ENCODE data around the gene RHOB.

The RHOB gene

GRCh38 chr2:20449501-20450200, 2.8 kb downstream of the RHOB start:
- peaks cover 9 to 16% of the 10 kb centered on the region in 2 donors for H3K27me3 Mint-ChIP-seq

DNA sequence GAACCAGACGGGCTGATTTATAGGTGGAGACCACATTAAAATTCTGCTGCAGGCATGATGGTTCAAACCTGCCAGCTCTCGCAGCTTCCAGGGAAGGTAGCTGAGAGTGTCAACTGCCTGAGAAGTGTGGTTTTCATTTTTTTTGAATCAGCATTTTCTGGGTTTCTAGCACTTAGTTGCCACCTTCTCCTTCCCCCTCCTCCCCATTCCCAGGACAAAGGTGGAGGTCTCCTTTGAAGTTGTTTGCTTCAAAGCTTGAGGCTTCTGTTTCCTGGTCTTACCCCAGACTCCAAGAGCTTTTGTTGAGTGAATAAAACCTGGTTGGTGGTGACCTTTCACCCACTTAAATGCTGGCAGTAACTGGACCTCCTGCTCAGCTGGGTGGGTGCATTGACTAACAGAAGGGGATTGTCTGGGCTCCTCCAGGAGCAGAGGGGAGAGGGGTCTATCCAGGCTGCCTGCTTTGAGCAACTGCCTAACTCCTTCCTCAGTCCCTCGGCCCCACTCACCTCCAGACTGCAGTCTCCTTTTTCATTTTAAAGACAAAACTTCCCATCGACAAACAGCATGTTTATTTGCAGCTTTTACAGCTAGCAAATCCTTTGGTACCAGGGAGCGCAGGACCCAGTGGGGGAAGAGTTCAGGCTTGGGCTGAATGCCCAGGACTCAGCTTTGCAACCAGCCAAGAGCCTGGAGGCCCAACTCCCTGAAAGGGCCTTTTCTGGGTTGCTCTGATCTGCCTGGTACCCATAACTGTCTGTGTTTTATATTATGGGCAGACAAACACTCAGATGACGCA, 3.5 kb downstream of the RHOB start:
- no peak overlapping the region for H3K27ac Mint-ChIP-seq

More at GRCh38 chr2:20449501-20450200, 2.8 kb downstream of the RHOB start:
- DNase-seq (no peak), ATAC-seq (replicated peaks) (no peak)
- H3K27ac Mint-ChIP-seq, result no peak overlapping the region
- no peak overlapping the region for H3K4me3 Mint-ChIP-seq
- H3K4me1 Mint-ChIP-seq, result peaks cover 13 to 14% of the 10 kb centered on the region in 2 donors
- H3K9me3 Mint-ChIP-seq, result no peaks in the 10 kb centered on the region
- H3K36me3 Mint-ChIP-seq, result peaks cover 0 to 8% of the 10 kb centered on the region in 2 donors

DNA sequence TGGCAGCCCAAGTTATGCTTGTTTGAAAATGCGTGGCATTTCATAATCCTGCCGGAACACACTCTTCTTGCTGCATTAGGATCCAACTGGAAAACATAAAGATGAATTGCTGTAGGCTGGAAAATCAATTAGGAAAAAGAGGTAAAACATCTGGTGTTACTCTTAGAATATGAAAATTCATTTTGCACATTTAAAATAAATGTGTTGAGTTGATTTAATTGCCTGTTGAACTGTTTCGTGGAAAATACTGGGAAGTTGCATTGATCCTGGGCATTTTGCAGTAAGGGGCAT, 4.1 kb downstream of the RHOB start:
- Mint-ChIP-seq H3K4me1 (peaks cover 10 to 14% of the 10 kb centered on the region in 2 donors), H3K27ac (no peak overlapping the region), H3K36me3 (peaks cover 0 to 8% of the 10 kb centered on the region in 2 donors), H3K27me3 (peaks cover 10 to 16% of the 10 kb centered on the region in 2 donors), H3K9me3 (no peaks in the 10 kb centered on the region), H3K4me3 (no peak overlapping the region)
- DNase-seq (no peak), ATAC-seq (replicated peaks) (no peak)

More for the DNA sequence above, 3.5 kb downstream of the RHOB start:
- Mint-ChIP-seq H3K27me3 (peaks cover 9 to 12% of the 10 kb centered on the region in 2 donors), H3K36me3 (peaks cover 0 to 8% of the 10 kb centered on the region in 2 donors), H3K9me3 (no peaks in the 10 kb centered on the region), H3K4me3 (no peak overlapping the region), H3K4me1 (peaks cover 13 to 14% of the 10 kb centered on the region in 2 donors)
- no peak for ATAC-seq (replicated peaks)
- DNase-seq, result no peak

DNA sequence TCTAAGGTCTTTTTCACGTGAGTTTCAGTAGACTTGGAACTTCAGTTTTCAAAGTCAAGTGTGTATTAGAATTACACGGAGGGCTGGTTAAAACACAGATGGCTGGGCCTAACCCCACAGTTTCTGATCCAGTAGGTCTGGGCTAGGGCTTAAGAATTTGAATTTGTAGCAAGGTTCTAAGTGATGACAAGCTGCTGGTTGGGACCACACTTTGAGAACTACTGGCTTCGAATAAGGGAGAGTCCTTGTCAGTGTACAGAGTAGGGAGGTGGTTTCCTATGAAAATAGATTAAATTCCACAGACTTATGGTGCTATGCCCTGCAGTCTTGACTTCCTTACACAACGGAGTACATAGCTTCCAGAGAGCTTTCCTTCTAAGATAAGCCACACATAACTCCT, 4.5 kb downstream of the RHOB start:
- Mint-ChIP-seq H3K27me3 (peaks cover 10 to 16% of the 10 kb centered on the region in 2 donors), H3K27ac (no peak overlapping the region), H3K9me3 (no peaks in the 10 kb centered on the region), H3K4me1 (peaks cover 9 to 14% of the 10 kb centered on the region in 2 donors), H3K4me3 (no peak overlapping the region), H3K36me3 (peaks cover 0 to 8% of the 10 kb centered on the region in 2 donors)
- DNase-seq (no peak), ATAC-seq (replicated peaks) (no peak)

- DNase-seq, result no peak
- Mint-ChIP-seq H3K4me1 (peaks cover 9 to 17% of the 10 kb centered on the region in 2 donors), H3K27ac (no peak overlapping the region), H3K27me3 (peaks cover 14 to 16% of the 10 kb centered on the region in 2 donors), H3K9me3 (no peaks in the 10 kb centered on the region), H3K36me3 (peaks cover 0 to 8% of the 10 kb centered on the region in 2 donors), H3K4me3 (no peak overlapping the region)
- no peak for ATAC-seq (replicated peaks)
Observed at GRCh38 chr2:20451761-20452499, 5.1 kb downstream of the RHOB start.

- Mint-ChIP-seq H3K4me3 (no peak overlapping the region), H3K27ac (no peak overlapping the region), H3K27me3 (peaks cover 16 to 17% of the 10 kb centered on the region in 2 donors), H3K4me1 (peaks cover 9 to 22% of the 10 kb centered on the region in 2 donors), H3K9me3 (no peaks in the 10 kb centered on the region), H3K36me3 (peaks cover 0 to 8% of the 10 kb centered on the region in 2 donors)
- DNase-seq, result no peak
- no peak for ATAC-seq (replicated peaks)
Observed at GRCh38 chr2:20452551-20452950, 5.7 kb downstream of the RHOB start.

DNA sequence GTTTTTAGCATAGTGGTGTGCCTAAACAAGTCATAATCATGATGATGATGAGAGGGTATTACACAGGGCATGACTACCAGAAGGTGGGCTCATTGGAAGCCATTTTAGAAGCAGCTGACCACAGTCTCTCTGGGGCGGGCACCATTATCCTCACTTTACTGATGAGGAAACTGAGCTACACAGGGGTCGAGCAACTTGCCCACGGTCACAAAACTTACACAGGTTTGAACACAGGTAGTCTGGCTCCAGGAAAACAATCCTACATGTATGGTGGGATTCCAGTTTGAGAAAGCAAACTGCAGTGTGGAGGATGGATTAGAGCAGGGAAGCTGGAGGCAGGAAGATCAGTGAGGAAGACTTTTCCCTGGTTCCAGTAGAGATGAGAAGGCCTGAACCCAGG, 6.2 kb downstream of the RHOB start:
- Mint-ChIP-seq H3K4me1 (peaks cover 5 to 17% of the 10 kb centered on the region in 2 donors), H3K27ac (no peak overlapping the region), H3K9me3 (no peaks in the 10 kb centered on the region), H3K36me3 (peaks cover 0 to 6% of the 10 kb centered on the region in 2 donors), H3K4me3 (no peak overlapping the region), H3K27me3 (peaks cover 16 to 17% of the 10 kb centered on the region in 2 donors)
- DNase-seq (no peak), ATAC-seq (replicated peaks) (no peak)

DNA sequence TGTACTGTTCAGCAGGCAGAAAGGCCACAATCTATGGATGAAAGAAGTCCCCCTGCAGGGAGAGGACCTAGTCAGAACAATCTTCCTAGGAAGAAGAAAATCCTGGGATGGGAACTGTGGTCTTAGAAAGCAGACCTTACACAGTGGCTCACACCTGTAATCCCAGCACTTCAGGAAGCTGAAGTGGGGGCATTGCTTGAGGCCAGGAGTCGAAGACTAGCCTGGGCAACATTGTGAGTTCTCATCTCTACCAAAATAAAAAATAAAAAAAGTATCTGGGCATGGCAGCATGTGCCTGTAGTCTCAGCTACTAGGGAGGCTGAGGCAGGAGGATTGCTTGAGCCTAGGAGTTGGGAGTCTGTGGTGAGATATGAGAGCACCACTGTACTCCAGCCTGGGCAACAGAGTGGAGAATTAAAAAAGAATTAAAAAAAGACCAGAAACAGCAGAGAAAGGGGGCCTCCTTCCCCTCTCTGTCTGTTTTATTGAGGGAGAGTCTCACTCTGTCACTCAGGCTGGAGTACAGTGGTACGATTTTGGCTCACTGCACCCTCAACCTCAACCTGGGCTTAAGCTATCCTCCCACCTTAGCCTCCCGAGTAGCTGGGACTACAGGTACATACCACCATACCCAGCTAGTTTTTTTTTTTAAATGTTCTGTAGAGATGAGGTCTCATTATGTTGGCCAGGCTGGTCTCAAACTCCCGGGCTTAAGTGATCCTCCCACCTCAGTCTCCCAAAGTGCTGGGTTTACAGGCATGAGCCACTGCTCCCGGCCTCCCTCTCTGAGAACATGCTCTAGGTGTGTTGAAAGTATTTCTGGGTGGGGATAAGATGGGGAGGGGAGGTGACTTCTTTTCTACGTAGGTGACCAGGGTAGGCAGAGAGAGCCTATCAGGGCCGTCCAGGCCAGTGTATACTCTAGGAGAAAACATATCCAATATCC, 7.4 kb downstream of the RHOB start:
- Mint-ChIP-seq H3K9me3 (no peaks in the 10 kb centered on the region), H3K27ac (no peak overlapping the region), H3K36me3 (peaks cover 0 to 4% of the 10 kb centered on the region in 2 donors), H3K27me3 (peaks cover 19 to 20% of the 10 kb centered on the region in 2 donors), H3K4me3 (no peak overlapping the region), H3K4me1 (peaks cover 5 to 16% of the 10 kb centered on the region in 2 donors)
- no peak for DNase-seq
- no peak for ATAC-seq (replicated peaks)

GRCh38 chr2:20455076-20455587, 8.3 kb downstream of the RHOB start:
- Mint-ChIP-seq H3K27ac (no peak overlapping the region), H3K9me3 (peaks cover 0 to 4% of the 10 kb centered on the region in 2 donors), H3K4me3 (no peak overlapping the region), H3K36me3 (peaks cover 0 to 5% of the 10 kb centered on the region in 2 donors), H3K27me3 (peaks cover 26 to 27% of the 10 kb centered on the region in 2 donors), H3K4me1 (peaks cover 1 to 16% of the 10 kb centered on the region in 2 donors)
- no peak for DNase-seq
- no peak for ATAC-seq (replicated peaks)

DNA sequence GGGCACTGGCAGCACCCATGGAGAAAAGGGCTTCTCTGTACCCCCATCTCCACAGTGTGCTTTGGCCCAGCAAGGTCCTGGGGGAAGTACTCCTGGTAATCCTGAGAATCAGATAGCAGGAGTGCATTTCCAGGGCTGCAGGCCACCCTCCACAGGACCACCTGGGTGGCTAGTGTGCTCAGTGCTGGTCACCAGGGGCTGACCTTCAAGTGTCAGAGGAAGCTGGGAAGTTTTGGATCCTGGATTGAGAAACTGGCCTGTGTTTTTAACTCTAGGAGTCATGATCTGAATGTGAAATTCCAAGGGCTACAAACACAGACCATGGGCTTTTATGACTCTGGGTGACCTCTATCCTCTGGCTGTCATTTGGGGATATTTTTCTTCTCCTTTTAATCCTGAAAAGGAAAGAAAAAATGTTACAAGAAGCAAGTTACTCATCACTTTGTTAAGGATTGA, 9.3 kb downstream of the RHOB start:
- H3K27ac Mint-ChIP-seq, result no peak overlapping the region
- H3K27me3 Mint-ChIP-seq, result peaks cover 34 to 35% of the 10 kb centered on the region in 2 donors
- H3K4me3 Mint-ChIP-seq, result no peak overlapping the region
- ATAC-seq (replicated peaks) (no peak), DNase-seq (no peak)
- H3K4me1 Mint-ChIP-seq, result peaks cover 1 to 16% of the 10 kb centered on the region in 2 donors
- H3K9me3 Mint-ChIP-seq, result peaks cover 0 to 4% of the 10 kb centered on the region in 2 donors
- H3K36me3 Mint-ChIP-seq, result peaks cover 2 to 5% of the 10 kb centered on the region in 2 donors

DNA sequence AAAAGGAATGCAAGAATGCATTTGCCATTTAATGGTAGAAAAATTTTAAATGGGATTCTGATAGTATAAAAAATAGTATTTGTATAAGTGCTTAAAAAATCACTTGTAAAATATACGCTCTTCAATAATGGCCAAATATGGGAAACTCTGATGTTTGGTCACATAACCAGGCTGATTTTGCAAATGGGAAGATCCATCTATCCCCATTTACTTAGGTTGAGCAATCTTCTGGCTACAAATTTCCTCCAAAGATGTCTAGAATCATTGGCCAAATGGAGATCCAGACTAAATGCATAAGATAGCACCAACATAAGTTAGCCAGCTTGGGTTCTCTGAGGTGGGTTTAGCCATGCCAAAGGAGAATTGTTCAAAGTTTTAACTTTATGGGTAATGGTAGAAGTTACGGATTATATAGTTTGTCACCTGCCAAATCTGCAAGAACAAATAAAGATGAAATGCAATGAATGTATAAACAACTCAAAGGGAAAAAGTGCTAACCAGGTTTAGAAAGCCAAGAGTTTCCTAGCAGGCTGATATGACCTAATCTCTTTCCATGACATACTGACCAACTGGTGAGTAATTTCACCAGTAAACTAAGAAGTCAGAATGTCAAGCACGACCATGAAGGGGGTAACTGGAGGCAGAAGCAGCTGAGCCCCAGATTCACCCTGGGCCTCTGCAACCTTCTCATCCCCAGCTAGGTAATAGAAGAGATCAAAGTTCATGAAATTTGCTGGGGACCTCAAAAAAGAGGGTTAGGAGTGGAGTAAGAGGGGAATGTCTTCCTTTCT, 10.0 kb downstream of the RHOB start:
- DNase-seq (no peak), ATAC-seq (replicated peaks) (peak; percentile 97 to 98)
- peaks cover 1 to 16% of the 10 kb centered on the region in 2 donors for H3K4me1 Mint-ChIP-seq
- H3K27me3 Mint-ChIP-seq, result peaks cover 41 to 42% of the 10 kb centered on the region in 2 donors
- peaks cover 2 to 5% of the 10 kb centered on the region in 2 donors for H3K36me3 Mint-ChIP-seq
- no peak overlapping the region for H3K4me3 Mint-ChIP-seq
- peak overlapping the region; percentile 26 for H3K27ac Mint-ChIP-seq
- H3K9me3 Mint-ChIP-seq, result peaks cover 0 to 4% of the 10 kb centered on the region in 2 donors

DNA sequence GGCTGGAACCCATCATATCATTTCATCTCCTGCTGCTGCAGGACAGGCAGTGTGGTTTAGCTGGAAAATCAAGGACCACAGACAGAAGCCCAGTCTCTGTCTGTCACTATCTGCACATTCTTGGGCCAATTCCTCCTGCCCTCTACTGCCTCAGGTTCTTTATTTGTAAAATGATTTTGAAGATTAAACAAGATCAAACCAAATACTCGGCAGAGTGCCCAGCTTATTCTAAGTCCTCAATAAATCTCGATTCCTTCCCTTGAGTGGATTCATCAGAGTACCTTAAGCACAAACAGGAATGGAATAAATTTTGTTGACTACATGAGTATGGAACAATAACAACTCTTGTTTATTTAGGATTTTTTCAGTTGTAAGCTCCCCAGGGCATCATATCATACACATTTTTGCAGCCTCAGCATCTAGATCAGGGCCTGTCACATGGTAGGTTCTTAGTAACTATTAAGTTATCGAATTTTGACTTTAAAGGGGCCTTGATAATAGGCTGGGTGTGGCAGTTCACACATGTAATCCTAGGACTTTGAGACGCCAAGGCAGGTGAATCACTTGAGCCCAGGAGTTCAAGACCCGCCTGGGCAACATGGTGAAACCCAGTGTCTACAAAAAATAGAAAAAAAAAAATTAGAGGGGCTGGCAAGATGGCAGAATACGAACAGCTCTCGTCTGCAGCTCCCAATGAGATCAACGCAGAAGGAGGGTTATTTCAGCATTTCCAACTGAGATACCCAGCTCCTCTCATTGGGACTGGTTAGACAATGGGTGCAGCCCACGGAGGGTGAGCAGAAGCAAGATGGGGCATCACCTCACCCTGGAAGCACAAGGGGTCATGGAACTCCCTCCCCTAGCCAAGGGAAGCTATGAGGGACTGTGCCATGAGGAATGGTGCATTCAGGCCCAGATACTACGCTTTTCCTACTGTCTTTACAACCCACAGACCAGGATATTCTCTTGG, 11.1 kb downstream of the RHOB start:
- Mint-ChIP-seq H3K4me3 (no peak overlapping the region), H3K36me3 (peaks cover 2 to 5% of the 10 kb centered on the region in 2 donors), H3K4me1 (peaks cover 1 to 16% of the 10 kb centered on the region in 2 donors), H3K27me3 (peaks cover 42 to 47% of the 10 kb centered on the region in 2 donors), H3K27ac (no peak overlapping the region), H3K9me3 (peaks cover 0 to 4% of the 10 kb centered on the region in 2 donors)
- no peak for ATAC-seq (replicated peaks)
- no peak for DNase-seq

Measured in stimulated activated naive B cell treated with anti-CD40 and anti-IgM and Interleukin-4, amounts not matched to agents 10 μg/mL and 1 μg/mL and 100 μg/mL, for 72 hours (primary cell).